ENCODE data around the gene IMMP2L.

Gene IMMP2L

DNA sequence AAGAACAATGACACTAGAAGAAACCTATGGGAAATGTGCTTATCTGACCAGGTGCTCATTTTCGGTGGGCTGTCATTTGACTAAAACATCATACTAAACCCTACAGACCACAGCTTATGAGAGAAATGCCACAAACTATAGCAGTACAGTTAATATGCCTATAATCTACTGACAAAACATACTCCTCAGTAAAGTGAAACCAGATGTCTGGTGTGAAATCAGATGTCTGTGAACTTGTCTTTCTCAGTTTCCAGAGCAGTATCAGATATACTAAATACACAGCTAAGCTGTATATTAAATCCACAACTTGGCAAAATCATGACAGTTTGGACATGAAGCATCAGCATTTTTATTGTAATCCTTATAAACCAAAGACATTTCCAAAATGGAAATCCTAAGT lies 3.3 kb downstream of the IMMP2L start:
- no peak for DNase-seq (ENCODE audit: low spot score)

DNA sequence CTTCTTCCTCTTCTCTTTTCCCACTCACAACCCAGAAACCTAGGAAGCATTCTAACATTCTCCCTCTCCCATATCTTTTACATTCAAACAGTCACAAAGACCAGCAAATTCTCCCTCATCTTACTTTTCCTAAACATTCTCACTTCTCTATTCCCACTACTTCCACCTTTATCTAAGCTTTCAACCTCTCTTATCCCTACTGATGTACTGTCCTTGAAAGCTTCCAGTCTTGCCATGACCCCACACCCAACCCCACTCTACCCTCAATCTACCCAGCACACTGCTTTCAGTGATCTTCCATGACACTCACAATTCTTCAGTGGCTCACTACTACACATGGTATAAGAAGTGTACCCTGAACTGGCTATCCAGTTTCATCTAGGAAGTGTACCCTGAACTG lies 5.3 kb downstream of the IMMP2L start:
- DNase-seq (ENCODE audit: low spot score), result no peak

DNA sequence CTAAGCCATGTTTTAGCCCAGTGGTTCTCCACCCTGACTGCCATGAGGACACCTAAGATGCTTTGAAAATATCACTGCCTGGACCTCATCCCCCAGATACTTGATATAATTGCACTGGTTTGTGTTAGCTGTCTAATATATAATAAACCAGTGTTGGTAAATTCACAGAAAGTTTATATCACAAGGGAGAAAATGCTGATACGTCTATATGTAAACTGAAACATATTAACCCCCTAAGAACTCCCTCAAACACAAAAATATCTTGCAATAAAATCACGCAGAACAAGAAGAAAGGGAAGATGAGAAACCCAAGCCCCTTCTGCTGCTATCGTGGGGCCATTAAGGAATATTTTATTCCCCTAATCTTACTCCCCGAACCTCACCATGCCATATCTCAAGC lies 8.2 kb downstream of the IMMP2L start:
- no peak for DNase-seq (ENCODE audit: low spot score)

DNA sequence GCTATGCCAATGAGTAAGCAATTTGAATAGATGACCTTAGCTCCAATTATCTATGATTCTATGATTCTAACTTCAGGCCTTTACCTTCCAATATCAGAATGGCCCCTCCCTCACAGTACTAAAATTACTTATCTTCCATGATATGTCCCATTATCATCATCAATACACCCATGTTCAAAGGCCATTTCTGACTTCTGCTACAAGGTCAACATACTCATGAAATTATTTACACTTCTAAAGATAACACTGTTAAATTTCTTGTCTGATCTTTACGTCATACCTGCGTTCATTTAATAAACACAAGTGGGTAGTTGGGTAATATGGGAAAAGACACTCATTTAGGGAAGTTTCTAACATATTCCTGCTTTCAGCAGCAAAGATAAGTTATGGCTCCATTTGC lies 21.2 kb downstream of the IMMP2L start:
- DNase-seq (ENCODE audit: low spot score), result no peak

DNA sequence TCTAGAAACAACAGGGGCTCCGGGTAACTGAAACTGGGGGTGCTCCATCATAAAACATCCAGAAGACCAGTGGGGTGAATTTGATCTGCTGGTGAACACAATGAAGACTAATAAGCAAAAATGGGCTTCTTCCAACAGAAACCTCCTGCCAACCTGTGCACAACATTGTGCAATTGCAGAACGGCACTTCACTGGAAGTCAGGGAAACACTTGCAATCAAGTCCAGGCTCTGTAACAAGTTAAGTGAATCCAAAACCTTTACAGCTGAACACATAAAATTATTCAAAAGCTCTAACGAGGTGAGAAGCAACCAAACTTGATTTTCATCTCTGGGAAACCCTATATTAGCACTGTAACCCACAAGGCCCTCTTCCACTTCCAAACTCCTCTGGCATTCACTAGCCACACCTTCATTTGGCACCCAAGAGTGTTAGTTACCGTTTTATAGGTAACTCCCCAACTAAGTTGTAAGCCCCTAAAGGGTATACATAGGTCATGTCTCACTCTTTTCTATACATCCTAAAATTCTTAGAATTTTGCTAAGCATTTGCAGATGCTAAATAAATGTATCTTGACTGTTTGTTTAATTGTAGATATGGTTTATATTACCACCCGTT lies 22.0 kb downstream of the IMMP2L start:
- DNase-seq (ENCODE audit: low spot score), result no peak

DNA sequence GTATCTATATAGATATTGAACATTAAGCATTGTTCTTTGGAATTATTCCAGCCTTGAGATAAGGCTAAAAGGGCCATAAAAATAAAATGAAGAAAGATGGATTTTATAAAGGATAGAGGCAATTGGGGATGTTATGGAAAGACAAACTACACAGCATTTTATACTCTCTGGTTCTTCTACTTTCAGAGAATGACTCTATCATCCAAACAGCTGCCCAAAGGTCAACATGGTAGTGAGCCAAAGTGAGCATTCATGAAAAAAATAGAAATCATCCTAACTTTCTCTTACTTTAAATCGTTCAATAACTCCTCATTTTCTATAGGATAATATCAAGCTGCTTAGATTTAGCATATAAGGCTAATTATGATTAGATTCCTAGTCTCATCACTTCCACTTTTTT lies 25.2 kb downstream of the IMMP2L start:
- DNase-seq (ENCODE audit: low spot score), result no peak

DNA sequence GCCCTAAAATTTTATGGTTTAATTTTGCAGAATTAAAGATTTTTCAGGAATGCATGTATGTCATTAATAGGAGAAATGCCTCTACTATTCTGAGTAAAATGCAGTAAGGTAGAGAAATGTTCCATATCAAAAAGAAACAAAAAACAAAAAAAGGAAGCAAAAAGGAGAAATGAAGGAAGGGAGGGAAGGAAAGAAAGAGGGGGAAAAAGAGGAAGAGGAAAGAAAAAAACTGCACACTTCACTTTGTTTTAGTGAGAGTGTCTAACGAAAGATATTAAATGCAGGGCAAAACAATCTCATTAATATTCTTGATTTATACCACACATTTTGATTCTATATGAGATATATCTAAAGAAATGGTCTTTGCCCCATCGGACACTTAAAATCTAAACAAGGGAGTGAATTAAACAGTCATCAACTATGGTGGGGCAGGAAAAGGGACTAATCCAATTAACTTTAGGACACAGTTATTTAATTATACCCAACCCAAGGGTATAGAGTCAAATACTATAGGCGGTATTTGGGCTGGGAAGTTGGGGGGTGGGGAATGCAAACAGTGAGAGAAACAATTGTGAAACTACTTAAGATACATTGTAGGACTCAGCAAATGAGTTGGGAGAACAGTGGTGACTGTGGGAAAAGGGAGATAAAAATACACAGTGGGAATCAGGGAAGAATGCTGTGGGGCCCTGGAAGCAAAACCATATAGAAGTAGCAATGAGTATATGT lies 27.0 kb downstream of the IMMP2L start:
- no peak for DNase-seq (ENCODE audit: low spot score)

DNA sequence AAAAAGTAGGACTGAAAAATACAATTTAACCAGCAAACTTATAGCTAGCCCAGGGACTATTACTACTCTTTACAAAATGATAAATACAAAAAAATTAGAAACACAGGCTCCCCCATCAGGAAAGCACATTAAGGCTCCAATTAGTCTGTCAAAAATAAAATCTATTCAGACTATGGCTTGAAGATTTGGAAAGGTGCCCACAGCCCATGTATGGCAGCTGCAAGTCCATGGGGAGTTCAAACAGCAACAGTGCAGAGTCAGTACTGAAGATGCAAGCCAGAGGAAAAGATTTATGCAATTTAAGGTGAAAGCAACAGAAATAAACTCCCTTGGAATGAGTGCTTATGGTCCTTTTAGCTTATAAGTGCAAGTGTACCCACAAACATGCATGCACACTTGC lies 29.7 kb downstream of the IMMP2L start:
- DNase-seq (ENCODE audit: low spot score), result no peak

DNA sequence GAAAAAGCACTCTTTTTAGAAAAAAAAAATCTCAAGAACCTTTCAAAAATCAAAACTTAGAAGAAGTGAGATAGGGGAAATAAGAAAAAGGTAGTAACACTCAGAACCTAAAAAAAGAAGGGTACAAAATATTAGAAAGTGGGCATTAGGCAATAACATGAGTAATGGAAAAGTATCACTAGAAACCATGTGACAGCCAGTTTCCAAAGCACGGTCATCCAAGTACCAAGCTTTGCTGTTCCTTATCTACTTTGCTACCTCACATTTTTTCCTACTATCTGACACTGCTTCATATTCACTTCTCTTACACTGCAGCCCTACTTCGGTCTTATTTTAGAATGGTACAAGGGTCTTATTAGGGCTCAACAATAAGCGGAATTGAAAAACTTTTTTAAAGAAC lies 30.3 kb downstream of the IMMP2L start:
- no peak for DNase-seq (ENCODE audit: low spot score)

DNA sequence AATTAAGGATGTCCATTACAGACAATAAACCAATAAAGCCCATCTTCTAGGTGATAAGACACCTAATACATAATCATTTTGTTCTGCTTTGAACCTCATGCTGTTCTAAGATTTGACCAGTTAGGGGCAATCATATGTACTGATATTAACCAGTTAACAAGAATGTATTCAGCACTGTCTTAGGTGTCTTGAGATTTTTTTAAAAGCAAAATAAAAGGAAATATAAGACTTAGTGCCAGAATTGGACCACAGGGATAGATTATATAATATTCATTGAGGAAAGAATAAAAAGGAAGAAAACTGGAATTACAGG lies 32.0 kb downstream of the IMMP2L start:
- DNase-seq (ENCODE audit: low spot score), result no peak

DNA sequence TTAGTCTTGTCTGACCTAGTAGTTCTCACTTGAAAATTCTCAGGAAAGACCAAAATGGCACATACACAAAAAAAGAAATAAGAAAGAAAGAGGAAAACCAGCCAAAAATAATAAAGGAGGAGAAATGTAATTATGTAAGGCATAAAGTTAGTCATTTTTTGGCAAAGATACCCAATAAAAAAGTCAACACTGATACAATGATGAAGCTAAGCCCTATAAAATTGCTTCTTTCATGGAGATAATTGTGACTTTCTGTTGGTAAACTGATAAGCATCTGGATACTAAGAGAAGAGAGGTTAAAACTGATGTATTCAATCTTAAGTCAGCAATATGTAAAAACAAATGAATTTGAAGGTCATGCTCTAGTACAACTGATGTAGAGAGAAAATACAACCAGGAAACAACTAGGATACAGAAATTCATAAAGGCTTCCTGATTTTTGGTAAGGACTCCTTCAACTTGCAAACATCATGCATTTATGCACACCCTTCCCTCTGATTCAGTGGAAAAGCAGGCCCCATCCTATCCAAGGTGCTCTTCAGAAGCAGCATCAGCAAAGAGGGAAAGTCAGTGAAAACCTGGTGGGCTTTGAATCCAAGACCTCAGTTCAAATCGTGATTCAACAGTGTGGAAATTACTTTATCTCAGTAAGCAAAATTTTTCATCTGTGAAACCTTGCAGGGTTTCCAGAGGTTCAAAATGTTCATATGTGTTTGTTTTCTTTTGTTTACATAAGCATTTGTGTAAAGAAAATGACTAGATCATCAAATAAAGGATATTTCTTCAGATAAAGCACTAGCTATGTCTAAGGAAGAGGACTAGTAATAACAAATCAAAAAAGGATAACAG lies 32.6 kb downstream of the IMMP2L start:
- no peak for DNase-seq (ENCODE audit: low spot score)

DNA sequence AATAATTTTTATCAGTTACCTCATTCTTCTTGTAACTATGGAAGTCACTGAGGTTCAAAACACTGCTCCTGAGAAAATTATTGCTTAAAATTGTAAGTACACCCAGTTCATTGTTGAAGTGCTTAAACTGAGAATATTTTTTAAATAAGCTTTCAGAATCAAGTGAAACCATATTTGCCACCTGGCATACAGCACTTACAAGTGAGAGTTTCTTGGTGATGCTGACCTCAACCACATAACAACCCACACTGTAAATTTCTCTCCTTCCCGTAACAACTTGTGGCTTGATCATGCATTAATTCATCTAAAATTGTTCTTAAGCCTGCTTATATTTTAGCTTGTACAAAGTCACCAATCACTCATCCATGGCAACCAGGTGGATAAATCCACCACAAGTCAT lies 34.0 kb downstream of the IMMP2L start:
- DNase-seq (ENCODE audit: low spot score), result no peak

DNA sequence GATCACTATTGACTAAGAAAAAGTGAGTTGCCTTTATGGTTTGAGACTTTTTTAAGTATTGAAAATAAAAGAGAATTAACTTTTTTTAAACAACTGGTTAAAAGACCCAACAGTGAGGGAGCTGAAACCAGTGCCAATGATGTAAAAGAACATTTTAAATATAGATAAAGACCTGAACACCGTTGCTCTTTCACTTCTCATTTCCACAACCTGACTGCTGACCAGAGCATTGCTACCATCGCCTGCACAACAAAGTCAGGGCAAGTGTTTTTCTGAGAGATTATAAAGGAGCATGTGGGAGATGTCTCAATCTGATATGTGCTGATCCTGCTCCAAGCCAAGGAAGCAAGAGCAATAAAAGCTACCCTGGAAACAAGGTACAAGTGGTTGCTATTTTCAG lies 34.7 kb downstream of the IMMP2L start:
- no peak for DNase-seq (ENCODE audit: low spot score)

DNA sequence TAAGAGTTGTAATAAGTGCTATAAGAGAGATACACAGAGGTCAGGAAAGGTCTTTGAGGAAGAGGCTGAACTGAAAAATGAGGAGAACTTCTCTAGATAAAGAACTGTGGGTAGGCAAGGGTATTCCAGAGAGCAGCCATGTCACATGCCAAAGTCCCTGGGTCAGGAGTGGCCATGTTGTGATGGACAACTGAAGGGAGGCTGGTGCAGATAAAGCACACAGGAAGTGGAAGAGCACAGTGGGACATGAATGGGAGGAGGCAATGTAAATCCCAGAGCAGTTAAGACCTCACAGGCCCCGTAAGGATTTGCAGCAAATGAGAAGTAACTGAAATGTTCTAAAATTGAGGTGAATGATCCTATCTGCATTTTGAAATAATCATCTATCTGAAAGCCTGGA lies 37.2 kb downstream of the IMMP2L start:
- DNase-seq (ENCODE audit: low spot score), result no peak

DNA sequence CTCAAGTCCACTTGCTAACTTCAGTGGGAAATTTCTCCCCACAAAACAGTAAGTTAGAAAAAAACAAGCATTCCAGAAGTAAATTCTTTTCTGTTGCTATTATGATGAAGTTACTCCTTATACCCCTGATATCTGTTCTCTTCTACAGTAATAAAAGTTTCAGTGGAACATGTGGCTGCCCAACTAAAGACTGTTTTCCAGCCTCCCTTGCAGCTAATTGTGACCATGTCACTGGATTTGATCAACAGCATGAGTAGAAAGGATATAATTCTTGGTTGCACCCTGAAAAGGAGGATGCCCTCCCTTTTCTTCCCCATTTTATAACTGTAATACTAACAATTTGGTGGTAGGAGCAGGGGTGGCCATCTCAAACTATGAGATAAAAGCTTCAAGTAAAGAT lies 40.6 kb downstream of the IMMP2L start:
- no peak for DNase-seq (ENCODE audit: low spot score)

DNA sequence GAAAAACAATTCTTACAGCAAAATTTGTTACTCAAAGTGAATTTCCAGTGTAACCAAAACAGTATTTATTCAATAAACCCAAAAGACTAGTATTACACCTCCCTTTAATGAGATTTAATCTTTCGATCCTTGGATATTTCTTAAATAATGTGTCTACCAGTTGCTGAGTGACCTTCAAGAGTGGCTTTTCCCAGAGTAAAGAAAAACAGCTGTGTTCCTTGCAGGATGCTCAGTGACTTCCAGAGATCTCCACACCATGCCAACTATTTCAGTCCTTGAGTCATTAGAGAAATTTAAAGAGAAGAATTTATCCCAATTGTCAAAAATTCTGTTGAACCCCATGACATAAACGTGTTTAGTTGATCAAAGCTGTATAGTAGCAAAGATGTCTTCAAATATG lies 44.0 kb downstream of the IMMP2L start:
- no peak for DNase-seq (ENCODE audit: low spot score)

DNA sequence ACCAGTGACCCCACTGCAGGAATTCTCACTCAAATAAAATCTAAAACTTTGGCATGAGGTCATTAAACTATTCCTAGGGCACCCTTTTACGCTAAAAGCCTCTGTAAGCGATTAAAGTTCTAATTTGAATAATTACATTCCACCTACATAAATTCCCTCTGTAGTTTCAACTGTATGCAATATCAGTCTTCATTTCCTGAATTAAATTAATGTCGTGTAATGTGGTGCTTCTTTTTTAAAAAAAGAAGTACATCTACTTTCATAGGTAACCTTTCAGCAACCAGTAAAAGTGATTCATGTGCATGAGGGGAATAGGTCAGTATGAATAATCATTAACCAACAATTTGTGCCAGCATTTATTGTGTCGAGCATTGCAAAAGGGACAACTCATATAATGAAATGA lies 44.7 kb downstream of the IMMP2L start:
- DNase-seq (ENCODE audit: low spot score), result no peak

DNA sequence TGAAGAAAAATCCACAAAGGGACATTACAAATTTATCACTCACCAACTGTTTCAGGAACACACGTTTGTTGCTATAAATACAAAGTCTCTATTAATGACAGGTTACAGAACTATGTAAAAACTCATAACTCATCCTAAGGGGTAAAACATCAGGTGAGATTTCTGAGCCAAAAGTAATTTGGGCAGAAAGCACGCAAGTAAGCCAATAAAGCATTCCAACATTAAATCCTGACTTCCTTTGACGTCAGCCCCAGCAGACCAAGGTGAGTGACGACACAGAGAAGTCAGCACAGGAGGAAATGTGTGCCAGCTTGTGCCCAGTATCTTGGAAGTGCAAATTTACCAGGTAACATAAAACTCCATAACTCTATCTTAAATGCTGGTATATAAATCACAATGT lies 45.7 kb downstream of the IMMP2L start:
- no peak for DNase-seq (ENCODE audit: low spot score)

DNA sequence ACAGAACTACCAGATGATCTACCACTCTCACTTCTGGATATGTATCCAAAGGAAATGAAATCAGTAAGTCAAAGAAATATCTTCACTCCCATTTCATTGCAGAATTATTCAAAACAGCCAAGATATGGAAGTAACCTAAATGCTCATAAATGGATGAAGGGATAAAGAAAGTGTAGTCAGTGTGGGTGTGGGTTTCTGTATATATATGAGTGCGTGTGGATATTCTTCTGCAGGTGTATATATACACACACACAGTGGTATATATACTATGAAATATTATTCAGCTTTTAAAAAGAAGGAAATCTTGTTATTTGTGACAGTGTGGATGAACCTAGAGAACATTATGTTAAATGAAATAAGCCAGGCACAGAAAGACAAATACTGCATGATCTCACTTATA lies 48.7 kb downstream of the IMMP2L start:
- DNase-seq (ENCODE audit: low spot score), result no peak

DNA sequence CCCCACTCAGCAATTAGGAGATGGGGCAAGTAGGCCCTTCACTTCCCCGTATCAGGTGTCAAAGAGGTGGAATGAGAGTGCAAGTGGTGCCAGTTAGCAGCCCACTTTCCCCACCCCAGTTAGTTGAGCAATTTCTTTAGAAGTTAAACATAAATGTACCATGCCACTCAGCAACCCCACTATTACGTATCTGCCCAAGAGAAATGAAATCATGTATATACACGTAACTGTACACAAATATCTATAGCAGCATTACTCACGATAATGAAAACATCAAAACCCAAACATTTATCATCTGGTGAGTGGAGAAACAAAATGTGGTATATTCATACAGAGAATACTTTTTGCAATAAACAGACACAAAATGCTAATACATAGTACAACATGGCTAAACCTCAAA lies 50.4 kb downstream of the IMMP2L start:
- DNase-seq (ENCODE audit: low spot score), result no peak

DNA sequence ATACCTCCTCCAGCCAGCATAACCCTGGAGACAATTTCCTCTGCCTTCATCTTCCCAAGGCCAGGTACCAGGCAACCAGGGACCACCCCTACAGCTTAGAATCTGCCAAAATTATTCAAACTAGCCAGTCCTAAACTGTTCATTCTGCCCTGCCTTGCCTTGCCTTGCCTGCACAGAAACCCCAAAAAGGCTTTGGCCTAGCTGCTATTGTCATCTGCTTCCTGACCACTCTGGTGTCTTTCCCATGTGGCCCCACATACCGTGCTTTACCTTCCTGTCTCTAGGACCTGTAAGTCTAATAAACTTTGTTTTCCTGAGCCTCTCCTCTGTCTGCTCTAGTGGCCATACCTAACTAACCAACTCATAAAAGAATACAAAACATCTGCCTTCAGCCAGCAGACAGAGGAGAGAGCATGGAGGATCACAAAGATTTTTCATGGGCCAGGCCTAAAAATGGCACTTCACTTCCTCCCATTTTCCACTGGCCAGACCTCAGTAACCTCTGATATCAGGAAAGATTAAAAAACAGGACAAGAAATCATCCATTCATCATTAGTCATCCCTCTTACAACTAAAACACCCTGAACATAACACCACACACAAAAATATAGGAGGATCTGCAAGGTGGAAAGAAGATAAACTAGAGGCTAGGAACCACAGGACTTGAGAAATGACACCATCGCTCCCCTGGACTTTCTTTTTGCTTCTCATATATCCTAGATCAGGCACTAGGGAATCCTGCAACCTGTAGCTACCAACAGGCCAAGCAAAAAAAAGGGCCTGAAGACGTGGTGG lies 51.5 kb downstream of the IMMP2L start:
- no peak for DNase-seq (ENCODE audit: low spot score)

DNA sequence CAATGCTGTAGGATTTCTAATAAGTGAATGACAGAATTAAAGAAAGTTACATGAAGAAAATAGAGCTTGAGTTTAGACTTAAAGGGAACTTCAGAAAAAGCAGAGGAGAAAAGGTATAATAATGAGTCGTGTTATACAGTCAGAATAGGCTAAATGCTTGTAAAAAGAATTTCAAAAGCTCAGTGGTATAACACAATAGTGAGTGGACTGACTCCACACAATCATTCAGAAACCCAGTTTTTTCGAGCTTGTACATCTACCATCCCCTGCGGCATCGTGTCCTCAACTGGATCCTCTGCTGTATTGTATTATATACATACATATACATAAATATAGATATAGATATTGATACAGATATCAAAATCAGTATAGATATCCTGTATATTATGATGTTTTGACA lies 52.2 kb downstream of the IMMP2L start:
- DNase-seq (ENCODE audit: low spot score), result no peak

DNA sequence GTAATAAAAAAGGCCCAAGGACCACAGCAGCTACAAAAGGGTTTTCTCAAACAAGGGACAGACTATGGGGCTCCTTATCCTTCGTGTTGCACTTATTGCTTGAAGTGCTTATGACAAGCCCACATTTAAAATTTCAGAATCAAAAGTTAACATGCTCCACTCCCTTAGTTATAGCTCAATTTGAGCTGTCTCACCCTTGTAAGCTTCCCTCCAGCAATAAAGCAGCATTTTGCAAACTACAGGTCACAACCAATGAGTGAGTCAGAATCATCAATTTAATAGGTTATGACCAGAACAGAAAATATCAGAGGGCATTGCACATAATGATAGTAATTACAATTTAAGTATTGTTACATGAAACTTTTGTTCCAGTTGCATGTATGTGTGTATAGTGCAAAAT lies 53.0 kb downstream of the IMMP2L start:
- DNase-seq (ENCODE audit: low spot score), result no peak

Measured in hematopoietic multipotent progenitor cell treated with erythropoietin and hydrocortisone succinate and interleukin-3 and kit ligand, for 15 days (in vitro differentiated cells).